OCI-LY7 (cell line): ENCODE results near the gene PGBD2. TPM values are rescaled to one million over a fixed set of nuclear protein-coding genes. Genes with fewer than 3 reads are reported as not detected.

Experiments
- Bru-seq: library from RNA; stranded (reverse); fragments of 400-500 nt; gene quantifications from one replicate; lab custom pipeline; 2021; lab: Mats Ljungman, UMichigan
- BruChase-seq, 2 experiments: library from RNA; stranded (reverse); fragments of 400-500 nt; gene quantifications; one replicate each; lab custom pipeline; 2021; lab: Mats Ljungman, UMichigan
- BruUV-seq: library from RNA; stranded (reverse); fragments of 400-500 nt; replicated peaks from 2 replicates; lab custom pipeline; 2021; lab: Mats Ljungman, UMichigan
- CTCF ChIA-PET: fragments of 300-600 bp; sonication (Branson Sonifier 250); formaldehyde crosslinking; loops from one replicate; lab custom pipeline; 2022; ENCODE audit warnings: antibody characterized with exemption; ENCODE audit not compliant: unreplicated experiment; lab: Charles Lee
- POLR2A ChIA-PET: fragments of 300-600 bp; sonication (Branson Sonifier 250); formaldehyde crosslinking; loops from one replicate; lab custom pipeline; 2022; ENCODE audit warnings: antibody characterized with exemption; lab: Charles Lee
- DNase-seq: peaks from one replicate; pipeline ENCODE4 v3.0.0-alpha.2; 2015; ENCODE audit warnings: low spot score
- H2AFZ ChIP-seq: fragments of 200-600 bp; sonication (generic), shearing (Covaris generic); 2 replicates; pipeline ENCODE4 v1.6.1; 2014; ENCODE audit warnings: mild to moderate bottlenecking, antibody characterized with exemption, low read length, moderate library complexity
- H3K27ac ChIP-seq: fragments of 200-600 bp; sonication (generic); 2 replicates; pipeline ENCODE4 v1.5.1; 2014; ENCODE audit warnings: mixed run types, low read depth, mild to moderate bottlenecking, moderate library complexity, low read length, inconsistent platforms; ENCODE audit not compliant: poor library complexity, severe bottlenecking
- H3K36me3 ChIP-seq: fragments of 200-600 bp; sonication (generic); 2 replicates; pipeline ENCODE4 v1.6.1; 2014; ENCODE audit warnings: mild to moderate bottlenecking, antibody characterized with exemption, low read length, moderate library complexity, mixed read lengths; ENCODE audit not compliant: insufficient read depth
- H3K4me1 ChIP-seq: fragments of 200-600 bp; sonication (generic); 2 replicates; pipeline ENCODE4 v1.5.1; 2014; ENCODE audit warnings: mild to moderate bottlenecking, low read length; ENCODE audit not compliant: insufficient read depth, poor library complexity, severe bottlenecking
- H3K4me2 ChIP-seq: fragments of 200-600 bp; sonication (generic); 2 replicates; pipeline ENCODE4 v1.6.1; 2014; ENCODE audit warnings: mild to moderate bottlenecking, low read length
- H3K4me3 ChIP-seq: fragments of 200-600 bp; sonication (generic); 2 replicates; pipeline ENCODE4 v1.5.1; 2014; ENCODE audit warnings: mild to moderate bottlenecking, low read depth, low read length; ENCODE audit not compliant: poor library complexity, severe bottlenecking
- H3K79me2 ChIP-seq: fragments of 200-600 bp; sonication (generic); 2 replicates; pipeline ENCODE4 v1.6.1; 2016; ENCODE audit warnings: low read depth, mild to moderate bottlenecking, low read length, moderate library complexity, mixed read lengths; ENCODE audit not compliant: insufficient read depth
- H3K9me2 ChIP-seq: fragments of 200-600 bp; sonication (generic); 2 replicates; pipeline ENCODE4 v1.6.1; 2016; ENCODE audit warnings: mild to moderate bottlenecking, low read length, mixed read lengths; ENCODE audit not compliant: insufficient read depth
- H3K9me3 ChIP-seq: fragments of 200-600 bp; sonication (generic); 2 replicates; pipeline ENCODE4 v1.6.1; 2014; ENCODE audit warnings: mild to moderate bottlenecking, mixed run types, low read length, mixed read lengths
- H4K20me1 ChIP-seq: fragments of 200-600 bp; sonication (generic); 2 replicates; pipeline ENCODE4 v1.6.1; 2014; ENCODE audit warnings: mild to moderate bottlenecking, antibody characterized with exemption, low read length, moderate library complexity, mixed read lengths; ENCODE audit not compliant: insufficient read depth
- CTCF ChIP-seq: fragments of 200-600 bp; sonication (generic); conservative IDR thresholded peaks from 2 replicates; pipeline ENCODE4 v1.5.1; 2014; ENCODE audit warnings: mild to moderate bottlenecking, antibody characterized with exemption, low read length, moderate library complexity, mixed read lengths
- EZH2phosphoT487 ChIP-seq: fragments of 200-600 bp; sonication (generic); IDR thresholded peaks from 2 replicates; pipeline ENCODE4 v1.6.1; 2018; ENCODE audit warnings: low read depth, borderline replicate concordance, mild to moderate bottlenecking, mixed run types, antibody characterized with exemption, low read length, moderate library complexity, mixed read lengths
- intact Hi-C: fragments of 100-400 bp; cut with micrococcal nuclease; formaldehyde crosslinking; loops from one replicate; pipeline ENCODE4 v1.10.0; 2022; ENCODE audit not compliant: unreplicated experiment
- long read RNA-seq: library from polyadenylated mRNA; stranded (forward); transcript quantifications from one replicate; pipeline ENCODE4 v2.0.0, GENCODE V29; 2022
- total RNA-seq, 2 experiments: library from RNA; depleted of rRNA in 1 of 2; stranded (reverse); fragments of >200 nt in 1 of 2; shearing (Covaris generic) in 1 of 2; gene quantifications; 2 replicates each; pipeline ENCODE4 v1.2.3, GENCODE V29; 2014 to 2022

The PGBD2 gene, protein sequence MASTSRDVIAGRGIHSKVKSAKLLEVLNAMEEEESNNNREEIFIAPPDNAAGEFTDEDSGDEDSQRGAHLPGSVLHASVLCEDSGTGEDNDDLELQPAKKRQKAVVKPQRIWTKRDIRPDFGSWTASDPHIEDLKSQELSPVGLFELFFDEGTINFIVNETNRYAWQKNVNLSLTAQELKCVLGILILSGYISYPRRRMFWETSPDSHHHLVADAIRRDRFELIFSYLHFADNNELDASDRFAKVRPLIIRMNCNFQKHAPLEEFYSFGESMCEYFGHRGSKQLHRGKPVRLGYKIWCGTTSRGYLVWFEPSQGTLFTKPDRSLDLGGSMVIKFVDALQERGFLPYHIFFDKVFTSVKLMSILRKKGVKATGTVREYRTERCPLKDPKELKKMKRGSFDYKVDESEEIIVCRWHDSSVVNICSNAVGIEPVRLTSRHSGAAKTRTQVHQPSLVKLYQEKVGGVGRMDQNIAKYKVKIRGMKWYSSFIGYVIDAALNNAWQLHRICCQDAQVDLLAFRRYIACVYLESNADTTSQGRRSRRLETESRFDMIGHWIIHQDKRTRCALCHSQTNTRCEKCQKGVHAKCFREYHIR
- total RNA-seq (2014; rRNA removed; shearing (Covaris generic)) (9.2 and 13.0 TPM in 2 replicates), total RNA-seq (2022) (6.4 and 7.5 TPM in 2 replicates), Bru-seq, nascent RNA (percentile 56 among the genes with signal in this experiment), BruChase-seq, experiment 1, labeled RNA remaining after a 6-hour chase (percentile 57 among the genes with signal in this experiment), BruChase-seq, experiment 2, labeled RNA remaining after a 2-hour chase (percentile 64 among the genes with signal in this experiment)
- long read RNA-seq, transcript PGBD2-201 (3 exons, 2,136 nt) = major isoform, 12 of 16 reads
- long read RNA-seq, partial matches to known transcripts = 2 of 16 reads
- long read RNA-seq, other reads (novel, unspliced or antisense) = 2 of 16 reads

- TF ChIP-seq EZH2phosphoT487 (no peak), CTCF (peak; percentile 74)
- peaks cover 13% of the 10 kb centered on the region; the same call in 1 of the 2 replicates for H3K79me2 ChIP-seq
- intact Hi-C loops = loop anchor here (1.0 kb wide), 4 partner anchors 32 to 80 kb away; partner anchors contain the start of genes ZNF672 and ZNF692
- peak within 1 kb of the TSS; percentile 72 for H3K4me3 ChIP-seq
- no TSS peak for BruUV-seq
- CTCF ChIA-PET = interaction anchor here (1.0 kb wide), 1 partner anchor 32 kb away, joined by 8 read pairs; no protein-coding TSS in a partner anchor
- H3K9me2 ChIP-seq = no peaks in the 10 kb centered on the region
- peak within 1 kb of the TSS; percentile 85 for H3K4me2 ChIP-seq
- H4K20me1 ChIP-seq = no peaks in the 10 kb centered on the region
- POLR2A ChIA-PET = interaction anchor here (0.6 to 1.7 kb wide), 9 partner anchors 9 to 1615 kb away, joined by 3 to 11 read pairs (median 4); partner anchors contain the start of genes ZNF672 and ZNF692
- peak within 1 kb of the TSS; percentile 89 for H2AFZ ChIP-seq
- H3K9me3 ChIP-seq = no peaks in the 10 kb centered on the region
- H3K27ac ChIP-seq = peak within 1 kb of the TSS; percentile 68
- H3K4me1 ChIP-seq = peaks cover 16% of the 10 kb centered on the region
- peak; percentile 95 for DNase-seq
- H3K36me3 ChIP-seq = peaks cover 6% of the 10 kb centered on the region; the same call in 1 of the 2 replicates
Observed at GRCh38 chr1:248906009-248906752, at the start of gene PGBD2. PGBD2 (plus strand) TSS chr1:248906235; CDS start chr1:248913863, 7,628 bp downstream.

GRCh38 chr1:248857201-248857600 lies 48.8 kb upstream of the PGBD2 start:
- Histone ChIP-seq H3K4me3 (peak overlapping the region; percentile 79), H3K9me2 (no peaks in the 10 kb centered on the region), H3K4me1 (peaks cover 34% of the 10 kb centered on the region), H3K36me3 (peaks cover 44% of the 10 kb centered on the region), H3K27ac (peak overlapping the region; percentile 72), H3K9me3 (no peaks in the 10 kb centered on the region), H3K79me2 (peaks cover 11% of the 10 kb centered on the region; the same call in 1 of the 2 replicates), H4K20me1 (no peaks in the 10 kb centered on the region), H2AFZ (no peak overlapping the region), H3K4me2 (peak overlapping the region; percentile 99)
- intact Hi-C loops = no loop called here
- ChIA-PET POLR2A (interaction anchor here (0.6 to 1.0 kb wide), 2 partner anchors 20 to 32 kb away, joined by 3 to 5 read pairs; no protein-coding TSS in a partner anchor), CTCF (no interaction called here)
- BruUV-seq = no TSS peak
- no peak for TF ChIP-seq EZH2phosphoT487
- no peak for TF ChIP-seq CTCF
- no peak for DNase-seq
